K562 (cell line): ENCODE measurements around the gene BCAS3. TPM values are rescaled to one million over a fixed set of nuclear protein-coding genes. Genes with fewer than 3 reads are reported as not detected.

Experiments used
- ATAC-seq: fragments of 200-7000 bp; cut with Tn5 transposase; 3 replicates; pipeline ENCODE4 v1.9.1; 2020; ENCODE audit warnings: moderate library complexity
- BruUV-seq: library from RNA; stranded (reverse); fragments of 400-500 nt; replicated peaks from 2 replicates; lab custom pipeline; 2021; lab: Mats Ljungman, UMichigan
- CTCF ChIA-PET: fragments of 300-600 bp; formaldehyde crosslinking; extraction: SDS; loops from one replicate; lab custom pipeline; 2021; ENCODE audit warnings: low intra/inter-chr PET ratio; lab: Yijun Ruan, JAX
- POLR2A ChIA-PET: fragments of 300-600, 350-650 bp; sonication (Branson Sonifier 250); formaldehyde crosslinking; extraction: SDS; loops from one replicate; lab custom pipeline; 2021; ENCODE audit warnings: antibody characterized with exemption, inconsistent platforms; lab: Yijun Ruan, JAX
- DNase-seq, 4 experiments: peaks; one replicate each; pipeline versions ENCODE4 v3.0.0 to v3.0.0-alpha.2; 2011 to 2018; ENCODE audit warnings: low spot score in 3 of 4, mixed read lengths in 3 of 4; ENCODE audit errors: extremely low read depth in 1 of 4
- FAIRE-seq: peaks from 2 replicates; lab custom pipeline; 2011; peaks lifted over from hg19 to GRCh38; lab: Jason Lieb, UNC
- H2AFZ ChIP-seq: 2 replicates; pipeline ENCODE4 v1.6.0; 2011; ENCODE audit warnings: low read depth, low read length, control low read depth, inconsistent platforms
- H3K27ac ChIP-seq: fragments of 200-600 bp; 3 replicates; pipeline ENCODE4 v1.8.0; 2011; ENCODE audit warnings: low read depth, mild to moderate bottlenecking, control low read depth, inconsistent platforms, low read length, moderate library complexity, mixed read lengths; ENCODE audit errors: extremely low read depth
- H3K27me3 ChIP-seq, 2 experiments: fragments of 300-600 bp in 1 of 2; 2 replicates in 1 of 2; 3 replicates in 1 of 2; pipeline versions ENCODE4 v1.6.0 to v1.8.0; 2011; ENCODE audit warnings: inconsistent platforms in 2 of 2, low read length in 2 of 2, mild to moderate bottlenecking in 1 of 2, mixed read lengths in 1 of 2, moderate library complexity in 1 of 2; ENCODE audit not compliant: control insufficient read depth in 2 of 2, insufficient read depth in 2 of 2
- H3K36me3 ChIP-seq: fragments of 300-600 bp; 3 replicates; pipeline ENCODE4 v1.8.0; 2011; ENCODE audit warnings: mild to moderate bottlenecking, low read length, inconsistent platforms; ENCODE audit not compliant: control insufficient read depth, insufficient read depth
- H3K4me1 ChIP-seq, 2 experiments: fragments of 200-600 bp in 1 of 2; replicated peaks in 1 of 2; 2 replicates in 1 of 2; 3 replicates in 1 of 2; pipeline versions ENCODE4 v1.5.1 to v1.8.0; 2011; ENCODE audit warnings: inconsistent platforms in 2 of 2, low read length in 2 of 2, mild to moderate bottlenecking in 1 of 2, mixed read lengths in 1 of 2, moderate library complexity in 1 of 2; ENCODE audit not compliant: control insufficient read depth in 2 of 2, insufficient read depth in 2 of 2
- H3K4me2 ChIP-seq: 2 replicates; pipeline ENCODE4 v1.6.1; 2011; ENCODE audit warnings: low read length, control low read depth, inconsistent platforms, mixed read lengths; ENCODE audit not compliant: insufficient read depth
- H3K4me3 ChIP-seq: fragments of 200-600 bp; sonication (generic), shearing (Covaris generic); 2 replicates; pipeline ENCODE4 v1.5.1; 2016; ENCODE audit warnings: control low read depth, inconsistent platforms
- H3K79me2 ChIP-seq: fragments of 200-600 bp; 3 replicates; pipeline ENCODE4 v1.8.0; 2011; ENCODE audit warnings: low read length, inconsistent platforms; ENCODE audit not compliant: control insufficient read depth, insufficient read depth
- H3K9ac ChIP-seq, 2 experiments: 2 replicates each; pipeline versions ENCODE4 v1.6.0 to v1.6.1; 2011; ENCODE audit warnings: low read depth in 2 of 2, low read length in 2 of 2, control low read depth in 1 of 2, inconsistent platforms in 1 of 2, mild to moderate bottlenecking in 1 of 2, mixed read lengths in 1 of 2; ENCODE audit not compliant: insufficient read depth in 1 of 2
- H3K9me1 ChIP-seq: one replicate; pipeline ENCODE4 v1.6.0; 2011; ENCODE audit warnings: inconsistent platforms, mild to moderate bottlenecking, low read length, moderate library complexity; ENCODE audit not compliant: control insufficient read depth, insufficient read depth
- H3K9me3 ChIP-seq: replicated peaks from 2 replicates; pipeline ENCODE4 v1.5.1; 2011; ENCODE audit warnings: low read depth, low read length, inconsistent platforms; ENCODE audit not compliant: control insufficient read depth, insufficient read depth
- H4K20me1 ChIP-seq: replicated peaks from 2 replicates; pipeline ENCODE4 v1.6.1; 2011; ENCODE audit warnings: low read length, inconsistent platforms, mixed read lengths; ENCODE audit not compliant: control insufficient read depth, insufficient read depth
- ATF2 ChIP-seq: sonication (generic); formaldehyde crosslinking; IDR thresholded peaks from 2 replicates; pipeline ENCODE4 v1.8.1; 2022; ENCODE audit warnings: missing genetic modification reagents
- CREBBP ChIP-seq: IDR thresholded peaks from one replicate; pipeline ENCODE4 v1.6.1; 2012; ENCODE audit warnings: low read depth, mild to moderate bottlenecking, control low read depth, inconsistent platforms, low read length
- HCFC1 ChIP-seq: IDR thresholded peaks from 2 replicates; pipeline ENCODE4 v1.6.1; 2012; ENCODE audit warnings: low read depth, low read length, improper control_type of control experiment
- NCOR1 ChIP-seq: fragments of 450-650 bp; IDR thresholded peaks from 2 replicates; pipeline ENCODE4 v1.6.1; 2016; ENCODE audit warnings: mild to moderate bottlenecking, moderate library complexity
- NFIX ChIP-seq: fragments of 250-450 bp; sonication (Bioruptor Pico); IDR thresholded peaks from 2 replicates; pipeline ENCODE4 v1.4.0; 2020; ENCODE audit warnings: low read depth, mild to moderate bottlenecking, moderate library complexity
- SNIP1 ChIP-seq: fragments of 450-650 bp; IDR thresholded peaks from 2 replicates; pipeline ENCODE4 v1.7.1; 2017; ENCODE audit warnings: low read depth, mild to moderate bottlenecking
- SOX6 ChIP-seq: fragments of 450-650 bp; IDR thresholded peaks from 2 replicates; pipeline ENCODE4 v1.6.1; 2014; ENCODE audit warnings: mild to moderate bottlenecking
- USF1 ChIP-seq: sonication (generic); formaldehyde crosslinking; IDR thresholded peaks from 2 replicates; pipeline ENCODE4 v1.9.0; 2022; ENCODE audit warnings: mild to moderate bottlenecking, missing genetic modification reagents
- ZC3H11A ChIP-seq: IDR thresholded peaks from 2 replicates; pipeline ENCODE4 v1.6.1; 2012; ENCODE audit warnings: low read depth, low read length, improper control_type of control experiment
- ZNF174 ChIP-seq: fragments of 250-450 bp; sonication (Bioruptor Pico); IDR thresholded peaks from 2 replicates; pipeline ENCODE4 v1.4.0; 2020; ENCODE audit warnings: mild to moderate bottlenecking
- WGBS: fragments of 100-300 bp; shearing (Covaris generic); methylation state at CpG from one replicate; pipeline ENCODE4 v1.1.6; 2016; ENCODE audit warnings: low coverage, mixed read lengths; ENCODE audit not compliant: insufficient coverage; ENCODE audit errors: missing lambda C conversion rate; 5-methylcytosine and 5-hydroxymethylcytosine counted together
- in situ Hi-C: fragments of 300-500 bp; cut with MboI; formaldehyde crosslinking; loops from 4 replicates; pipeline ENCODE4 v1.15.0; 2018; ENCODE audit warnings: inconsistent platforms, mixed read lengths
- intact Hi-C: fragments of 100-400 bp; cut with micrococcal nuclease; formaldehyde crosslinking; loops from 2 replicates; pipeline ENCODE4 v1.14.2; 2022
- polyA plus RNA-seq, 8 experiments: library from polyadenylated mRNA; depleted of rRNA in 4 of 8; stranded (reverse) in 5 of 8; unstranded in 3 of 8; fragments of >200 nt; fragmentation: Nextera tagmentation in 2 of 8; fragmentation: Illumina TruSeq in 1 of 8; extraction: Ambion mirVana in 2 of 8; extraction: Trizol in 1 of 8; gene quantifications; 2 replicates each; pipeline versions ENCODE4 v1.2.1 to v1.2.3, GENCODE V29; 2011 to 2014; ENCODE audit warnings: inconsistent platforms in 1 of 8, missing spikeins in 1 of 8
- total RNA-seq, 7 experiments: library from RNA; depleted of rRNA in 6 of 7; stranded (reverse); fragments of >200 nt in 6 of 7; fragmentation: Illumina TruSeq in 2 of 7; extraction: Trizol in 2 of 7; gene quantifications; 2 replicates each; pipeline versions ENCODE4 v1.2.1 to v1.2.3, GENCODE V29; 2011 to 2021; ENCODE audit warnings: low replicate concordance in 1 of 7

Gene BCAS3
- total and polyA plus RNA-seq, 9 of the 15 experiments (the other 6 are each of a cell fraction or from before 2014, with no cell fraction given) = 1.9 to 5.5 (median 3.5) TPM

- intact Hi-C loops (no loop called here), in situ Hi-C loops (no loop called here)
- no peaks in the 10 kb centered on the region for H3K9me3 ChIP-seq
- no peak for TF ChIP-seq ATF2 (CRISPR knock-in tag)
- no peak for TF ChIP-seq SOX6
- TF ChIP-seq ZC3H11A = no peak
- no peak for TF ChIP-seq ZNF174
- TF ChIP-seq NCOR1 = no peak
- TF ChIP-seq SNIP1 = no peak
- no peak for TF ChIP-seq HCFC1
- TF ChIP-seq USF1 (CRISPR knock-in tag) = no peak
- no peak for TF ChIP-seq CREBBP
- TF ChIP-seq NFIX (CRISPR knock-in tag) = no peak
- BruUV-seq = no TSS peak
- H3K9ac ChIP-seq = no peak overlapping the region
- FAIRE-seq (no peak), DNase-seq (no peak), ATAC-seq (no peak)
- ChIA-PET POLR2A (no interaction called here), CTCF (no interaction called here)
- no peaks in the 10 kb centered on the region for H3K4me1 ChIP-seq
- no peaks in the 10 kb centered on the region for H3K9me1 ChIP-seq
- H3K36me3 ChIP-seq = no peaks in the 10 kb centered on the region
- H3K4me2 ChIP-seq = no peak overlapping the region
- no peaks in the 10 kb centered on the region for H3K79me2 ChIP-seq
- peaks cover 0 to 7% of the 10 kb centered on the region in 2 experiments; a peak in 1 of 5 replicates for H3K27me3 ChIP-seq
- H4K20me1 ChIP-seq = no peaks in the 10 kb centered on the region
- 3% methylated on average over 5 of the region's 5 CpGs for WGBS
- no peak overlapping the region for H2AFZ ChIP-seq
- no peak overlapping the region for H3K4me3 ChIP-seq
- H3K27ac ChIP-seq = no peak overlapping the region
Measured at GRCh38 chr17:60823515-60823914, 145.9 kb downstream of the BCAS3 start.
